HepG2 (cell line): ENCODE results near the gene FAM24A. TPM values are rescaled to one million over a fixed set of nuclear protein-coding genes. Genes with fewer than 3 reads are reported as not detected.

Source experiments
- DBP ChIP-seq: sonication (generic); formaldehyde crosslinking; IDR thresholded peaks from 2 replicates; pipeline ENCODE4 v1.4.0; 2020; ENCODE audit warnings: missing genetic modification reagents; ENCODE audit errors: not compliant biosample characterization
- FOXC1 ChIP-seq: sonication (generic); formaldehyde crosslinking; IDR thresholded peaks from 2 replicates; pipeline ENCODE4 v1.8.0; 2022; ENCODE audit warnings: mild to moderate bottlenecking, missing genetic modification reagents, borderline replicate concordance
- GATAD2A ChIP-seq: IDR thresholded peaks from 2 replicates; pipeline ENCODE4 v1.6.1; 2016
- HCFC1 ChIP-seq: fragments of 150-350 bp; IDR thresholded peaks from 2 replicates; pipeline ENCODE4 v1.6.1; 2014; ENCODE audit warnings: low read depth, low read length
- PRPF4 ChIP-seq: fragments of 200-400 bp; formaldehyde crosslinking; IDR thresholded peaks from 2 replicates; pipeline ENCODE4 v1.6.1; 2016; ENCODE audit warnings: low read length, low read depth; ENCODE audit not compliant: poor library complexity, severe bottlenecking
- SOX13 ChIP-seq, 3 experiments: fragments of 450-650 bp in 1 of 3; sonication (generic) in 1 of 3; formaldehyde crosslinking in 1 of 3; IDR thresholded peaks in 2 of 3; conservative IDR thresholded peaks in 1 of 3; 2 replicates each; pipeline versions ENCODE4 v1.5.0 to v1.6.1; 2016 to 2020; ENCODE audit warnings: antibody characterized with exemption in 1 of 3, mild to moderate bottlenecking in 1 of 3, missing compliant biosample characterization in 1 of 3, missing genetic modification reagents in 1 of 3, moderate library complexity in 1 of 3
- UBTF ChIP-seq: sonication (generic); formaldehyde crosslinking; IDR thresholded peaks from 2 replicates; pipeline ENCODE4 v1.4.0; 2020; ENCODE audit warnings: mild to moderate bottlenecking, missing genetic modification reagents
- ZFX ChIP-seq: sonication (generic); formaldehyde crosslinking; IDR thresholded peaks from 2 replicates; pipeline ENCODE4 v1.4.0; 2020; ENCODE audit warnings: mild to moderate bottlenecking, low read depth, missing genetic modification reagents, moderate library complexity
- ZMAT5 ChIP-seq: sonication (generic); formaldehyde crosslinking; IDR thresholded peaks from 2 replicates; pipeline ENCODE4 v1.5.0; 2020; ENCODE audit warnings: mild to moderate bottlenecking, low read depth, missing genetic modification reagents, borderline replicate concordance
- ZNF160 ChIP-seq: sonication (generic); formaldehyde crosslinking; IDR thresholded peaks from 2 replicates; pipeline ENCODE4 v1.8.0; 2022; ENCODE audit warnings: mild to moderate bottlenecking, inconsistent platforms, missing genetic modification reagents
- ZNF280B ChIP-seq: sonication (generic); formaldehyde crosslinking; IDR thresholded peaks from 2 replicates; pipeline ENCODE4 v1.5.0; 2020; ENCODE audit warnings: missing genetic modification reagents, mild to moderate bottlenecking, borderline replicate concordance
- ZNF354B ChIP-seq: sonication (generic); formaldehyde crosslinking; IDR thresholded peaks from 2 replicates; pipeline ENCODE4 v1.8.0; 2022; ENCODE audit warnings: mild to moderate bottlenecking, missing genetic modification reagents
- ZNF432 ChIP-seq: sonication (generic); formaldehyde crosslinking; IDR thresholded peaks from 2 replicates; pipeline ENCODE4 v1.5.0; 2020; ENCODE audit warnings: missing genetic modification reagents, mild to moderate bottlenecking, borderline replicate concordance
- ZNF546 ChIP-seq: sonication (generic); formaldehyde crosslinking; conservative IDR thresholded peaks from 2 replicates; pipeline ENCODE4 v1.8.1; 2023; ENCODE audit warnings: mild to moderate bottlenecking, missing genetic modification reagents
- ZNF614 ChIP-seq: IDR thresholded peaks from 2 replicates; pipeline ENCODE4 v1.6.1; 2018; ENCODE audit warnings: missing biosample characterization, missing genetic modification reagents, inconsistent platforms, borderline replicate concordance
- ZNF687 ChIP-seq: sonication (generic); formaldehyde crosslinking; IDR thresholded peaks from 2 replicates; pipeline ENCODE4 v1.5.1; 2020; ENCODE audit warnings: mild to moderate bottlenecking, missing genetic modification reagents, moderate library complexity
- ZNF709 ChIP-seq: sonication (generic); formaldehyde crosslinking; IDR thresholded peaks from 2 replicates; pipeline ENCODE4 v1.5.0; 2020; ENCODE audit warnings: mild to moderate bottlenecking, missing genetic modification reagents
- polyA plus RNA-seq, 8 experiments: library from polyadenylated mRNA; depleted of rRNA in 3 of 8; stranded (reverse) in 7 of 8; unstranded in 1 of 8; fragments of >200 nt; fragmentation: Illumina TruSeq in 4 of 8; extraction: Trizol in 4 of 8; gene quantifications; 2 replicates each; pipeline versions ENCODE4 v1.2.1 to v1.2.3, GENCODE V29; 2011 to 2016; ENCODE audit warnings: low read depth in 4 of 8, missing spikeins in 1 of 8, mixed read lengths in 1 of 8; ENCODE audit not compliant: insufficient read depth in 1 of 8
- total RNA-seq, 5 experiments: library from RNA; depleted of rRNA; stranded (reverse); fragments of >200 nt; fragmentation: Illumina TruSeq; extraction: Trizol; gene quantifications; 2 replicates each; pipeline ENCODE4 v1.2.3, GENCODE V29; 2016; ENCODE audit warnings: low read depth in 1 of 5

FAM24A gene
- total and polyA plus RNA-seq, 2 of the 13 experiments (the other 11 are each of a cell fraction or from before 2014, with no cell fraction given) = not detected

GRCh38 chr10:122953902-122954730 is 43.7 kb downstream of the FAM24A start, which contains the start of gene C10orf88 (continued):
- TF ChIP-seq ZNF160 (CRISPR knock-in tag) (peak; percentile 96), ZNF354B (no peak; the same call in 1 of the 2 replicates), PRPF4 (no peak), ZNF546 (CRISPR knock-in tag) (peak; percentile 92), ZNF687 (CRISPR knock-in tag) (peak; percentile 100), SOX13 (IDR thresholded peaks at IDR 0.05) (no peak), SOX13 (CRISPR knock-in tag; conservative IDR thresholded peaks at IDR 0.05 in 1 of 2, IDR thresholded peaks at IDR 0.05 in 1 of 2) (peak in 1 of 2 experiments; percentile 38; a peak in 1 of 4 replicates), FOXC1 (CRISPR knock-in tag) (peak; percentile 99), ZNF432 (no peak), ZFX (CRISPR knock-in tag) (peak; percentile 93), HCFC1 (peak; percentile 73), ZNF709 (peak; percentile 97), ZNF614 (CRISPR knock-in tag) (peak; percentile 96), ZMAT5 (no peak), GATAD2A (CRISPR knock-in tag) (peak; percentile 69), DBP (CRISPR knock-in tag) (peak; percentile 28), UBTF (CRISPR knock-in tag) (peak; percentile 96), ZNF280B (peak; percentile 98)
